ENCODE results near the gene SLC25A26. TPM values are rescaled to one million over a fixed set of nuclear protein-coding genes. Genes with fewer than 3 reads are reported as not detected.

Gene SLC25A26
- total RNA-seq, 1 experiment from 2014 or later: 23.8 TPM

DNA sequence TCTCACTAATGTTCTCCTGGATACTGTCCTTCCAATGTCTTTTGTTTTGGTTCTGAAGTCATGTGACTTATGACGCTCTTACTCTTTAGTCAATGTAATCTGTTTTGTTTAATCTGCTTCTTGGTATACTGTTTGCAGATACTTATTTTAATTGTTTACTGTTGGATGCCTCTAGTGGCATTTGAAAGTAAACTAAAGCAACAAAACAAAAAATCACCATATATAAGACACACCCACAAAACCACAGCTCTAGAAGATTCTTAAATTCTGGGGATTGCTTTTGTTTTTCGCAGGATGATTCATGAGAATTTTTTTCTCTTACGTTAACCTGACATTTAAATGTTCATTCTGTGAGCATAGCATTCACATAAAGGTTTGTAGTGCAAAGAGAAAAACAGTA lies 16.8 kb downstream of the SLC25A26 start:
- Histone ChIP-seq H3K4me2 (ENCODE audit: low read length) (no peak overlapping the region), H3K9me3 (ENCODE audit: control insufficient read depth in 1 of 2, insufficient read depth in 1 of 2, low read depth in 1 of 2, low read length in 2 of 2) (no peaks in the 10 kb centered on the region), H4K20me1 (ENCODE audit: insufficient read depth) (0 out of 2 replicates have a peak, but pooled peaks cover 3% of the 10 kb centered on the region), H3K27ac (ENCODE audit: low read depth, low read length) (no peak overlapping the region), H3K27me3 (ENCODE audit: insufficient read depth, low read length) (no peaks in the 10 kb centered on the region), H2AFZ (ENCODE audit: low read depth, low read length, poor library complexity, severe bottlenecking) (no peak overlapping the region), H3K4me3 (replicated peaks in 1 of 2; ENCODE audit: low read depth in 1 of 2, low read length in 2 of 2) (no peak overlapping the region), H3K79me2 (ENCODE audit: insufficient read depth, low read length) (peaks cover 23% of the 10 kb centered on the region), H3K9ac (ENCODE audit: low read length) (no peak overlapping the region), H3K36me3 (ENCODE audit: control insufficient read depth in 1 of 2, insufficient read depth in 2 of 2, low read length in 2 of 2) (peaks cover 0 to 18% of the 10 kb centered on the region in 2 experiments; a peak in 2 of 4 replicates), H3K9me2 (ENCODE audit: insufficient read depth) (no peaks in the 10 kb centered on the region), H3K4me1 (ENCODE audit: control insufficient read depth in 1 of 2, insufficient read depth in 2 of 2, low read length in 2 of 2) (no peaks in the 10 kb centered on the region)
- intact Hi-C loops (cut with micrococcal nuclease): no loop called here
- ChIA-PET POLR2A (no interaction called here), RAD21 (ENCODE audit: low non-redundant PET in 1 of 2, low total read pairs in 2 of 2, uncharacterized antibody in 2 of 2, unreplicated experiment in 2 of 2) (no interaction called here), CTCF (no interaction called here)
- no peak for TF ChIP-seq ZFX (IDR thresholded peaks at IDR 0.05)
- TF ChIP-seq ZNF274 (IDR thresholded peaks at IDR 0.05; ENCODE audit: low read depth, low read length): no peak
- no peak for TF ChIP-seq POLR2AphosphoS5 (IDR thresholded peaks at IDR 0.05; ENCODE audit: low read depth, low read length)
- TF ChIP-seq, protein P1, sequence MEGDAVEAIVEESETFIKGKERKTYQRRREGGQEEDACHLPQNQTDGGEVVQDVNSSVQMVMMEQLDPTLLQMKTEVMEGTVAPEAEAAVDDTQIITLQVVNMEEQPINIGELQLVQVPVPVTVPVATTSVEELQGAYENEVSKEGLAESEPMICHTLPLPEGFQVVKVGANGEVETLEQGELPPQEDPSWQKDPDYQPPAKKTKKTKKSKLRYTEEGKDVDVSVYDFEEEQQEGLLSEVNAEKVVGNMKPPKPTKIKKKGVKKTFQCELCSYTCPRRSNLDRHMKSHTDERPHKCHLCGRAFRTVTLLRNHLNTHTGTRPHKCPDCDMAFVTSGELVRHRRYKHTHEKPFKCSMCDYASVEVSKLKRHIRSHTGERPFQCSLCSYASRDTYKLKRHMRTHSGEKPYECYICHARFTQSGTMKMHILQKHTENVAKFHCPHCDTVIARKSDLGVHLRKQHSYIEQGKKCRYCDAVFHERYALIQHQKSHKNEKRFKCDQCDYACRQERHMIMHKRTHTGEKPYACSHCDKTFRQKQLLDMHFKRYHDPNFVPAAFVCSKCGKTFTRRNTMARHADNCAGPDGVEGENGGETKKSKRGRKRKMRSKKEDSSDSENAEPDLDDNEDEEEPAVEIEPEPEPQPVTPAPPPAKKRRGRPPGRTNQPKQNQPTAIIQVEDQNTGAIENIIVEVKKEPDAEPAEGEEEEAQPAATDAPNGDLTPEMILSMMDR (IDR thresholded peaks at IDR 0.05 in 2 of 3, conservative IDR thresholded peaks at IDR 0.05 in 1 of 3; ENCODE audit: borderline replicate concordance in 1 of 3, insufficient read depth in 1 of 3, low read depth in 2 of 3, low read length in 2 of 3): no peak
- TF ChIP-seq YY1 (IDR thresholded peaks at IDR 0.05; ENCODE audit: extremely low read depth, insufficient replicate concordance, low read depth, low read length): no peak
- TF ChIP-seq CBX3 (IDR thresholded peaks at IDR 0.05; ENCODE audit: low read depth): no peak
- TF ChIP-seq ELF1 (IDR thresholded peaks at IDR 0.05; ENCODE audit: borderline replicate concordance, low read depth): no peak
- no peak for TF ChIP-seq CEBPB (IDR thresholded peaks at IDR 0.05; ENCODE audit: low read depth)
- BruUV-seq (replicated peaks): no TSS peak
- DNase-seq (ENCODE audit: low read depth, low spot score): no peak
- ATAC-seq: no peak

All from HCT116 (cell line).